ENCODE results near the gene IFI27L1. TPM values are rescaled to one million over a fixed set of nuclear protein-coding genes. Genes with fewer than 3 reads are reported as not detected.

The IFI27L1 gene
- total and polyA plus RNA-seq, 2 experiments from 2014 or later = 9.7 to 28.6 TPM

DNA sequence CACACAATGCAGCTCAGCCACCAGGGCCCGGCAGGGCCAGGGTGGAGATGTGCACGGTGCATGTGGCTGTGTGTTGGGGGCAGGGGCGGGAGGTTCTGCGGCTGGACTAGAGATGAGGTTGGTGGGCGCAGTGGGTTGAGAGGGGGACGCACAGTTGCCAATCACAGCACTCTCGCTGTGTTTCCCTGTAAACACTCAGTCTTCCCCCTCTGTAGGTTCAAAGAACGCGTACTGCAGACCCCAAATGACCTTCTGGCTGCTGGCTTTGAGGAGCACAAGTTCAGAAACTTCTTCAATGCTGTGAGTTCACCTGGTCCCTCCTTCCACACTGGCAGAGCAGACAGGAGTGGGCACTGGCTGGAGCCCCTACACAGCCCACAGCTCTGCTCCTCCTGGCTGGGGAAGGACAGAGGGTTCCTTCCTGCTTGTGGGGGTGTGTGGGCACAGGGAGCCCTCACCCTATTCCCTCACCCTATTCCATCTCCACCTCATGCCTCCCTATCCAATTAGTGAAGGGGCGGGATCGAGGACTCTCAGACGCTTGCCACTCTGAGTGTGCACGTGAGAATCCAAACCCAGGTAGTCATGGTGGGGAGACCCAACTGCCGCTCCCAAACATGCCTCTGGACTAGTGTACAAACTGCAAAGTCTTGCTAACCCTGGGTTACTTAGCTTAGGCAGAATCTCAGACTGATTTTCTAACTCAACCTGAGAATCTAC lies 37.2 kb upstream of the IFI27L1 start:
- no peak overlapping the region for H3K4me3 Mint-ChIP-seq
- H3K4me2 ChIP-seq = no peak overlapping the region
- H3K9me3 Mint-ChIP-seq = no peaks in the 10 kb centered on the region
- peaks cover 6% of the 10 kb centered on the region; the same call in 1 of the 3 replicates for H3K4me1 Mint-ChIP-seq
- H3K4me3 ChIP-seq = no peak overlapping the region
- H3K36me3 Mint-ChIP-seq (ENCODE audit: low read depth) = peaks cover 28% of the 10 kb centered on the region
- no peaks in the 10 kb centered on the region for H3K4me1 ChIP-seq (ENCODE audit: insufficient read depth)
- no peak overlapping the region for H2AFZ ChIP-seq
- DNase-seq (ENCODE audit: low spot score) (no peak), ATAC-seq (no peak)
- no peaks in the 10 kb centered on the region for H3K9me2 ChIP-seq (ENCODE audit: insufficient read depth)
- H3K27ac Mint-ChIP-seq = no peak overlapping the region
- no peaks in the 10 kb centered on the region for H3K27me3 ChIP-seq (ENCODE audit: insufficient read depth)
- TF ChIP-seq ZNF114 (CRISPR knock-in tag; IDR thresholded peaks at IDR 0.05) (no peak), EZH2 (IDR thresholded peaks at IDR 0.05; ENCODE audit: low read depth, unreplicated experiment) (no peak), NANOG (IDR thresholded peaks at IDR 0.05; ENCODE audit: borderline replicate concordance) (no peak), STAT1 (IDR thresholded peaks at IDR 0.05; ENCODE audit: unreplicated experiment) (no peak), EZH2phosphoT487 (IDR thresholded peaks at IDR 0.05; ENCODE audit: unreplicated experiment) (no peak), JUNB (IDR thresholded peaks at IDR 0.05; ENCODE audit: unreplicated experiment) (no peak), CREB1 (CRISPR knock-in tag; IDR thresholded peaks at IDR 0.05; ENCODE audit: low read depth) (no peak), POLR2AphosphoS5 (IDR thresholded peaks at IDR 0.05; ENCODE audit: low read depth) (no peak), ZNF331 (CRISPR knock-in tag; IDR thresholded peaks at IDR 0.05; ENCODE audit: low read depth) (no peak)
- TF ChIP-seq, protein P1, sequence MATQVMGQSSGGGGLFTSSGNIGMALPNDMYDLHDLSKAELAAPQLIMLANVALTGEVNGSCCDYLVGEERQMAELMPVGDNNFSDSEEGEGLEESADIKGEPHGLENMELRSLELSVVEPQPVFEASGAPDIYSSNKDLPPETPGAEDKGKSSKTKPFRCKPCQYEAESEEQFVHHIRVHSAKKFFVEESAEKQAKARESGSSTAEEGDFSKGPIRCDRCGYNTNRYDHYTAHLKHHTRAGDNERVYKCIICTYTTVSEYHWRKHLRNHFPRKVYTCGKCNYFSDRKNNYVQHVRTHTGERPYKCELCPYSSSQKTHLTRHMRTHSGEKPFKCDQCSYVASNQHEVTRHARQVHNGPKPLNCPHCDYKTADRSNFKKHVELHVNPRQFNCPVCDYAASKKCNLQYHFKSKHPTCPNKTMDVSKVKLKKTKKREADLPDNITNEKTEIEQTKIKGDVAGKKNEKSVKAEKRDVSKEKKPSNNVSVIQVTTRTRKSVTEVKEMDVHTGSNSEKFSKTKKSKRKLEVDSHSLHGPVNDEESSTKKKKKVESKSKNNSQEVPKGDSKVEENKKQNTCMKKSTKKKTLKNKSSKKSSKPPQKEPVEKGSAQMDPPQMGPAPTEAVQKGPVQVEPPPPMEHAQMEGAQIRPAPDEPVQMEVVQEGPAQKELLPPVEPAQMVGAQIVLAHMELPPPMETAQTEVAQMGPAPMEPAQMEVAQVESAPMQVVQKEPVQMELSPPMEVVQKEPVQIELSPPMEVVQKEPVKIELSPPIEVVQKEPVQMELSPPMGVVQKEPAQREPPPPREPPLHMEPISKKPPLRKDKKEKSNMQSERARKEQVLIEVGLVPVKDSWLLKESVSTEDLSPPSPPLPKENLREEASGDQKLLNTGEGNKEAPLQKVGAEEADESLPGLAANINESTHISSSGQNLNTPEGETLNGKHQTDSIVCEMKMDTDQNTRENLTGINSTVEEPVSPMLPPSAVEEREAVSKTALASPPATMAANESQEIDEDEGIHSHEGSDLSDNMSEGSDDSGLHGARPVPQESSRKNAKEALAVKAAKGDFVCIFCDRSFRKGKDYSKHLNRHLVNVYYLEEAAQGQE (IDR thresholded peaks at IDR 0.05; ENCODE audit: unreplicated experiment) = no peak
- TF ChIP-seq, protein P2, sequence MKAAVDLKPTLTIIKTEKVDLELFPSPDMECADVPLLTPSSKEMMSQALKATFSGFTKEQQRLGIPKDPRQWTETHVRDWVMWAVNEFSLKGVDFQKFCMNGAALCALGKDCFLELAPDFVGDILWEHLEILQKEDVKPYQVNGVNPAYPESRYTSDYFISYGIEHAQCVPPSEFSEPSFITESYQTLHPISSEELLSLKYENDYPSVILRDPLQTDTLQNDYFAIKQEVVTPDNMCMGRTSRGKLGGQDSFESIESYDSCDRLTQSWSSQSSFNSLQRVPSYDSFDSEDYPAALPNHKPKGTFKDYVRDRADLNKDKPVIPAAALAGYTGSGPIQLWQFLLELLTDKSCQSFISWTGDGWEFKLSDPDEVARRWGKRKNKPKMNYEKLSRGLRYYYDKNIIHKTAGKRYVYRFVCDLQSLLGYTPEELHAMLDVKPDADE (IDR thresholded peaks at IDR 0.05) = no peak
- TF ChIP-seq, protein P3, sequence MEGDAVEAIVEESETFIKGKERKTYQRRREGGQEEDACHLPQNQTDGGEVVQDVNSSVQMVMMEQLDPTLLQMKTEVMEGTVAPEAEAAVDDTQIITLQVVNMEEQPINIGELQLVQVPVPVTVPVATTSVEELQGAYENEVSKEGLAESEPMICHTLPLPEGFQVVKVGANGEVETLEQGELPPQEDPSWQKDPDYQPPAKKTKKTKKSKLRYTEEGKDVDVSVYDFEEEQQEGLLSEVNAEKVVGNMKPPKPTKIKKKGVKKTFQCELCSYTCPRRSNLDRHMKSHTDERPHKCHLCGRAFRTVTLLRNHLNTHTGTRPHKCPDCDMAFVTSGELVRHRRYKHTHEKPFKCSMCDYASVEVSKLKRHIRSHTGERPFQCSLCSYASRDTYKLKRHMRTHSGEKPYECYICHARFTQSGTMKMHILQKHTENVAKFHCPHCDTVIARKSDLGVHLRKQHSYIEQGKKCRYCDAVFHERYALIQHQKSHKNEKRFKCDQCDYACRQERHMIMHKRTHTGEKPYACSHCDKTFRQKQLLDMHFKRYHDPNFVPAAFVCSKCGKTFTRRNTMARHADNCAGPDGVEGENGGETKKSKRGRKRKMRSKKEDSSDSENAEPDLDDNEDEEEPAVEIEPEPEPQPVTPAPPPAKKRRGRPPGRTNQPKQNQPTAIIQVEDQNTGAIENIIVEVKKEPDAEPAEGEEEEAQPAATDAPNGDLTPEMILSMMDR (conservative IDR thresholded peaks at IDR 0.05; ENCODE audit: low read depth in 2 of 2) = no peak
- TF ChIP-seq, protein P4, sequence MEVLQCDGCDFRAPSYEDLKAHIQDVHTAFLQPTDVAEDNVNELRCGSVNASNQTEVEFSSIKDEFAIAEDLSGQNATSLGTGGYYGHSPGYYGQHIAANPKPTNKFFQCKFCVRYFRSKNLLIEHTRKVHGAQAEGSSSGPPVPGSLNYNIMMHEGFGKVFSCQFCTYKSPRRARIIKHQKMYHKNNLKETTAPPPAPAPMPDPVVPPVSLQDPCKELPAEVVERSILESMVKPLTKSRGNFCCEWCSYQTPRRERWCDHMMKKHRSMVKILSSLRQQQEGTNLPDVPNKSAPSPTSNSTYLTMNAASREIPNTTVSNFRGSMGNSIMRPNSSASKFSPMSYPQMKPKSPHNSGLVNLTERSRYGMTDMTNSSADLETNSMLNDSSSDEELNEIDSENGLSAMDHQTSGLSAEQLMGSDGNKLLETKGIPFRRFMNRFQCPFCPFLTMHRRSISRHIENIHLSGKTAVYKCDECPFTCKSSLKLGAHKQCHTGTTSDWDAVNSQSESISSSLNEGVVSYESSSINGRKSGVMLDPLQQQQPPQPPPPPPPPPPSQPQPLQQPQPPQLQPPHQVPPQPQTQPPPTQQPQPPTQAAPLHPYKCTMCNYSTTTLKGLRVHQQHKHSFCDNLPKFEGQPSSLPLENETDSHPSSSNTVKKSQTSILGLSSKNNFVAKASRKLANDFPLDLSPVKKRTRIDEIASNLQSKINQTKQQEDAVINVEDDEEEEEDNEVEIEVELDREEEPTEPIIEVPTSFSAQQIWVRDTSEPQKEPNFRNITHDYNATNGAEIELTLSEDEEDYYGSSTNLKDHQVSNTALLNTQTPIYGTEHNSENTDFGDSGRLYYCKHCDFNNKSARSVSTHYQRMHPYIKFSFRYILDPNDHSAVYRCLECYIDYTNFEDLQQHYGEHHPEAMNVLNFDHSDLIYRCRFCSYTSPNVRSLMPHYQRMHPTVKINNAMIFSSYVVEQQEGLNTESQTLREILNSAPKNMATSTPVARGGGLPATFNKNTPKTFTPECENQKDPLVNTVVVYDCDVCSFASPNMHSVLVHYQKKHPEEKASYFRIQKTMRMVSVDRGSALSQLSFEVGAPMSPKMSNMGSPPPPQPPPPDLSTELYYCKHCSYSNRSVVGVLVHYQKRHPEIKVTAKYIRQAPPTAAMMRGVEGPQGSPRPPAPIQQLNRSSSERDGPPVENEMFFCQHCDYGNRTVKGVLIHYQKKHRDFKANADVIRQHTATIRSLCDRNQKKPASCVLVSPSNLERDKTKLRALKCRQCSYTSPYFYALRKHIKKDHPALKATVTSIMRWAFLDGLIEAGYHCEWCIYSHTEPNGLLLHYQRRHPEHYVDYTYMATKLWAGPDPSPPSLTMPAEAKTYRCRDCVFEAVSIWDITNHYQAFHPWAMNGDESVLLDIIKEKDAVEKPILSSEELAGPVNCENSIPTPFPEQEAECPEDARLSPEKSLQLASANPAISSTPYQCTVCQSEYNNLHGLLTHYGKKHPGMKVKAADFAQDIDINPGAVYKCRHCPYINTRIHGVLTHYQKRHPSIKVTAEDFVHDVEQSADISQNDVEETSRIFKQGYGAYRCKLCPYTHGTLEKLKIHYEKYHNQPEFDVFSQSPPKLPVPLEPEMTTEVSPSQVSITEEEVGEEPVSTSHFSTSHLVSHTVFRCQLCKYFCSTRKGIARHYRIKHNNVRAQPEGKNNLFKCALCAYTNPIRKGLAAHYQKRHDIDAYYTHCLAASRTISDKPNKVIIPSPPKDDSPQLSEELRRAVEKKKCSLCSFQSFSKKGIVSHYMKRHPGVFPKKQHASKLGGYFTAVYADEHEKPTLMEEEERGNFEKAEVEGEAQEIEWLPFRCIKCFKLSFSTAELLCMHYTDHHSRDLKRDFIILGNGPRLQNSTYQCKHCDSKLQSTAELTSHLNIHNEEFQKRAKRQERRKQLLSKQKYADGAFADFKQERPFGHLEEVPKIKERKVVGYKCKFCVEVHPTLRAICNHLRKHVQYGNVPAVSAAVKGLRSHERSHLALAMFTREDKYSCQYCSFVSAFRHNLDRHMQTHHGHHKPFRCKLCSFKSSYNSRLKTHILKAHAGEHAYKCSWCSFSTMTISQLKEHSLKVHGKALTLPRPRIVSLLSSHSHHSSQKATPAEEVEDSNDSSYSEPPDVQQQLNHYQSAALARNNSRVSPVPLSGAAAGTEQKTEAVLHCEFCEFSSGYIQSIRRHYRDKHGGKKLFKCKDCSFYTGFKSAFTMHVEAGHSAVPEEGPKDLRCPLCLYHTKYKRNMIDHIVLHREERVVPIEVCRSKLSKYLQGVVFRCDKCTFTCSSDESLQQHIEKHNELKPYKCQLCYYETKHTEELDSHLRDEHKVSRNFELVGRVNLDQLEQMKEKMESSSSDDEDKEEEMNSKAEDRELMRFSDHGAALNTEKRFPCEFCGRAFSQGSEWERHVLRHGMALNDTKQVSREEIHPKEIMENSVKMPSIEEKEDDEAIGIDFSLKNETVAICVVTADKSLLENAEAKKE (CRISPR knock-in tag; IDR thresholded peaks at IDR 0.05) = no peak
- H3K27ac ChIP-seq (ENCODE audit: low read depth) = no peak overlapping the region
- H3K36me3 ChIP-seq (ENCODE audit: insufficient read depth) = no peaks in the 10 kb centered on the region
- no peaks in the 10 kb centered on the region for H3F3A ChIP-seq (replicated peaks; ENCODE audit: low read depth)
- H3K79me2 ChIP-seq (replicated peaks; ENCODE audit: insufficient read depth) = no peaks in the 10 kb centered on the region
- no peaks in the 10 kb centered on the region; the same call in 1 of the 2 replicates for H4K20me1 ChIP-seq (replicated peaks; ENCODE audit: insufficient read depth)
- H3K27me3 Mint-ChIP-seq (ENCODE audit: insufficient read depth, low read depth, poor library complexity) = peaks cover 16% of the 10 kb centered on the region

Data from GM23338 (cell line).